HepG2 (cell line): ENCODE results near the gene MYD88. TPM values are rescaled to one million over a fixed set of nuclear protein-coding genes. Genes with fewer than 3 reads are reported as not detected.

Experiments
- ATF7-NPFF ChIP-seq: sonication (generic); formaldehyde crosslinking; IDR thresholded peaks from 2 replicates; pipeline ENCODE4 v1.8.1; 2023; ENCODE audit warnings: mild to moderate bottlenecking, low read depth, missing genetic modification reagents, moderate library complexity
- FOXC1 ChIP-seq: sonication (generic); formaldehyde crosslinking; IDR thresholded peaks from 2 replicates; pipeline ENCODE4 v1.8.0; 2022; ENCODE audit warnings: mild to moderate bottlenecking, missing genetic modification reagents, borderline replicate concordance
- HNRNPH1 ChIP-seq: fragments of 200-400 bp; formaldehyde crosslinking; optimal IDR thresholded peaks from 2 replicates; pipeline ENCODE3; 2017; ENCODE audit warnings: mild to moderate bottlenecking, low read depth, low read length
- ISX ChIP-seq: sonication (generic); formaldehyde crosslinking; conservative IDR thresholded peaks from 2 replicates; pipeline ENCODE4 v1.5.0; 2020; ENCODE audit warnings: missing genetic modification reagents
- MAFF ChIP-seq: IDR thresholded peaks from 2 replicates; pipeline ENCODE4 v1.6.1; 2011; ENCODE audit warnings: low read depth, low read length, improper control_type of control experiment
- MTF2 ChIP-seq: sonication (generic); formaldehyde crosslinking; IDR thresholded peaks from 2 replicates; pipeline ENCODE4 v1.5.0; 2020; ENCODE audit warnings: missing genetic modification reagents, borderline replicate concordance
- NR2C2 ChIP-seq: sonication (generic); formaldehyde crosslinking; IDR thresholded peaks from 2 replicates; pipeline ENCODE4 v1.4.0; 2020; ENCODE audit warnings: missing genetic modification reagents, mild to moderate bottlenecking, moderate library complexity, borderline replicate concordance
- SCMH1 ChIP-seq: sonication (generic); formaldehyde crosslinking; IDR thresholded peaks from 2 replicates; pipeline ENCODE4 v1.9.0; 2021; ENCODE audit warnings: missing genetic modification reagents, mild to moderate bottlenecking, borderline replicate concordance
- ZNF343 ChIP-seq: sonication (generic); formaldehyde crosslinking; IDR thresholded peaks from 2 replicates; pipeline ENCODE4 v1.4.0; 2020; ENCODE audit warnings: mild to moderate bottlenecking, missing genetic modification reagents
- ZNF75D ChIP-seq: sonication (generic); formaldehyde crosslinking; IDR thresholded peaks from 2 replicates; pipeline ENCODE4 v1.8.1; 2023; ENCODE audit warnings: missing genetic modification reagents, mild to moderate bottlenecking, borderline replicate concordance
- ZSCAN30 ChIP-seq: sonication (generic); formaldehyde crosslinking; IDR thresholded peaks from 2 replicates; pipeline ENCODE4 v1.5.0; 2020; ENCODE audit warnings: mild to moderate bottlenecking, missing genetic modification reagents
- polyA plus RNA-seq, 8 experiments: library from polyadenylated mRNA; depleted of rRNA in 3 of 8; stranded (reverse) in 7 of 8; unstranded in 1 of 8; fragments of >200 nt; fragmentation: Illumina TruSeq in 4 of 8; extraction: Trizol in 4 of 8; gene quantifications; 2 replicates each; pipeline versions ENCODE4 v1.2.1 to v1.2.3, GENCODE V29; 2011 to 2016; ENCODE audit warnings: low read depth in 4 of 8, missing spikeins in 1 of 8, mixed read lengths in 1 of 8; ENCODE audit not compliant: insufficient read depth in 1 of 8
- total RNA-seq, 5 experiments: library from RNA; depleted of rRNA; stranded (reverse); fragments of >200 nt; fragmentation: Illumina TruSeq; extraction: Trizol; gene quantifications; 2 replicates each; pipeline ENCODE4 v1.2.3, GENCODE V29; 2016; ENCODE audit warnings: low read depth in 1 of 5
- TF ChIP-seq, protein P1 (sequence below): sonication (generic); formaldehyde crosslinking; IDR thresholded peaks from 2 replicates; pipeline ENCODE4 v1.4.0; 2020; ENCODE audit warnings: missing genetic modification reagents
- TF ChIP-seq, protein P2 (sequence below): sonication (generic); formaldehyde crosslinking; IDR thresholded peaks from 2 replicates; pipeline ENCODE4 v1.4.0; 2020; ENCODE audit warnings: missing genetic modification reagents, borderline replicate concordance
- TF ChIP-seq, protein P3 (sequence below): IDR thresholded peaks from 2 replicates; pipeline ENCODE4 v1.6.1; 2016; ENCODE audit warnings: missing biosample characterization, missing genetic modification reagents, low read depth
- TF ChIP-seq, protein P4 (sequence below): sonication (generic); formaldehyde crosslinking; IDR thresholded peaks from 2 replicates; pipeline ENCODE4 v1.4.0; 2020; ENCODE audit warnings: missing genetic modification reagents; ENCODE audit errors: not compliant biosample characterization
- TF ChIP-seq, protein P5 (sequence below): sonication (generic); formaldehyde crosslinking; IDR thresholded peaks from 2 replicates; pipeline ENCODE4 v1.5.0; 2020; ENCODE audit warnings: missing genetic modification reagents

Gene MYD88
- total and polyA plus RNA-seq, 2 of the 13 experiments (the other 11 are each of a cell fraction or from before 2014, with no cell fraction given) = 7.6 to 32.7 TPM

DNA sequence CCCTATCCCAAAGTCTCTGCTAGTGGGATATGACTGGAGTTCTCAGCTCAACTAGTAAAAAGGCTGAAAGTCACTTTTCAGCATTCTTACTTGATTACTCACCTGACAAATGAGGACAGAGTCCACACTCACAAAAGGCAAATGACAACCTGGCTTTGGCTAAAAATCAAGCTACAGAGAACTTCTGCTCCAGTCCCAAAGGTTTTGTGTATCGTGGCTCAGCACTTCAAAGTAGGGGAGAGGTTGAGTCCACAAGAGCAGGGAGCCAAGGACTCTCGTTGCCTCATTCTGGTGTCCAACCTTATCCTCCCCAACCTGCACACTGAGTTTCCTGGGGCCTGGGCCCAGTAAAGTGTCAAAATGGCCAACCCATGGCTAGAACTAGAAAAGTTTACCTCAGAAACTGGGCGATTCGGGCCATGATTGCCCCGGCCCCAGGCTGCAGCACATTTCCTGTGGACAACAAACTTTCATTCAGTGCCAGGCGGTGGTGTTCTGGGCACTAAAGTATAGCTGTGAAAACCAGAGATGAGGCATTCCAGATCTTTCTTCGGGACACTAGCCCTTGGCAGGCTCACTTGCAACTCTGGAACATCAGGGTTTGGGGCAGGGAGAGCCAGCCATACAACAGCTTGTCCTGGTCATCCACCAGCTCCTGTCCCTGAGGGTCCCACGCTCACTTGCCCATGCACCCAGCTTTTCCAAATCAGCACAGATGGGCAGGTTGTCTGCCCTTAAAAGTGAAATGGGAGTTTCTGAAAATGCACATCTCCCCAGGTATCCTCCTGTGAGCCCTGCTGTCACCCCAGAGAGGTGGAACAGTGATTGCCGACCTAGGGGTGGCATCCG lies 4.7 kb upstream of the MYD88 start (continued):
- TF ChIP-seq NR2C2 (CRISPR knock-in tag) (peak; percentile 77), ISX (CRISPR knock-in tag) (no peak), HNRNPH1 (no peak), ATF7-NPFF (CRISPR knock-in tag) (0 out of 2 replicates have a peak, but pooled peaks have one; percentile 15), ZNF343 (CRISPR knock-in tag) (no peak), SCMH1 (CRISPR knock-in tag) (no peak), MTF2 (CRISPR knock-in tag) (no peak), MAFF (peak; percentile 40), ZSCAN30 (CRISPR knock-in tag) (no peak), FOXC1 (no peak; the same call in 1 of the 2 replicates), ZNF75D (CRISPR knock-in tag) (no peak)
- TF ChIP-seq, protein P1, sequence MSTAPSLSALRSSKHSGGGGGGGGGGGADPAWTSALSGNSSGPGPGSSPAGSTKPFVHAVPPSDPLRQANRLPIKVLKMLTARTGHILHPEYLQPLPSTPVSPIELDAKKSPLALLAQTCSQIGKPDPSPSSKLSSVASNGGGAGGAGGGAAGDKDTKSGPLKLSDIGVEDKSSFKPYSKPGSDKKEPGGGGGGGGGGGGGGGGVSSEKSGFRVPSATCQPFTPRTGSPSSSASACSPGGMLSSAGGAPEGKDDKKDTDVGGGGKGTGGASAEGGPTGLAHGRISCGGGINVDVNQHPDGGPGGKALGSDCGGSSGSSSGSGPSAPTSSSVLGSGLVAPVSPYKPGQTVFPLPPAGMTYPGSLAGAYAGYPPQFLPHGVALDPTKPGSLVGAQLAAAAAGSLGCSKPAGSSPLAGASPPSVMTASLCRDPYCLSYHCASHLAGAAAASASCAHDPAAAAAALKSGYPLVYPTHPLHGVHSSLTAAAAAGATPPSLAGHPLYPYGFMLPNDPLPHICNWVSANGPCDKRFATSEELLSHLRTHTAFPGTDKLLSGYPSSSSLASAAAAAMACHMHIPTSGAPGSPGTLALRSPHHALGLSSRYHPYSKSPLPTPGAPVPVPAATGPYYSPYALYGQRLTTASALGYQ (CRISPR knock-in tag) = peak; percentile 82; the same call in 1 of the 2 replicates
- TF ChIP-seq, protein P2, sequence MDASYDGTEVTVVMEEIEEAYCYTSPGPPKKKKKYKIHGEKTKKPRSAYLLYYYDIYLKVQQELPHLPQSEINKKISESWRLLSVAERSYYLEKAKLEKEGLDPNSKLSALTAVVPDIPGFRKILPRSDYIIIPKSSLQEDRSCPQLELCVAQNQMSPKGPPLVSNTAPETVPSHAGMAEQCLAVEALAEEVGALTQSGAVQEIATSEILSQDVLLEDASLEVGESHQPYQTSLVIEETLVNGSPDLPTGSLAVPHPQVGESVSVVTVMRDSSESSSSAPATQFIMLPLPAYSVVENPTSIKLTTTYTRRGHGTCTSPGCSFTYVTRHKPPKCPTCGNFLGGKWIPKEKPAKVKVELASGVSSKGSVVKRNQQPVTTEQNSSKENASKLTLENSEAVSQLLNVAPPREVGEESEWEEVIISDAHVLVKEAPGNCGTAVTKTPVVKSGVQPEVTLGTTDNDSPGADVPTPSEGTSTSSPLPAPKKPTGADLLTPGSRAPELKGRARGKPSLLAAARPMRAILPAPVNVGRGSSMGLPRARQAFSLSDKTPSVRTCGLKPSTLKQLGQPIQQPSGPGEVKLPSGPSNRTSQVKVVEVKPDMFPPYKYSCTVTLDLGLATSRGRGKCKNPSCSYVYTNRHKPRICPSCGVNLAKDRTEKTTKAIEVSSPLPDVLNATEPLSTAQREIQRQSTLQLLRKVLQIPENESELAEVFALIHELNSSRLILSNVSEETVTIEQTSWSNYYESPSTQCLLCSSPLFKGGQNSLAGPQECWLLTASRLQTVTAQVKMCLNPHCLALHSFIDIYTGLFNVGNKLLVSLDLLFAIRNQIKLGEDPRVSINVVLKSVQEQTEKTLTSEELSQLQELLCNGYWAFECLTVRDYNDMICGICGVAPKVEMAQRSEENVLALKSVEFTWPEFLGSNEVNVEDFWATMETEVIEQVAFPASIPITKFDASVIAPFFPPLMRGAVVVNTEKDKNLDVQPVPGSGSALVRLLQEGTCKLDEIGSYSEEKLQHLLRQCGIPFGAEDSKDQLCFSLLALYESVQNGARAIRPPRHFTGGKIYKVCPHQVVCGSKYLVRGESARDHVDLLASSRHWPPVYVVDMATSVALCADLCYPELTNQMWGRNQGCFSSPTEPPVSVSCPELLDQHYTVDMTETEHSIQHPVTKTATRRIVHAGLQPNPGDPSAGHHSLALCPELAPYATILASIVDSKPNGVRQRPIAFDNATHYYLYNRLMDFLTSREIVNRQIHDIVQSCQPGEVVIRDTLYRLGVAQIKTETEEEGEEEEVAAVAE (CRISPR knock-in tag) = peak; percentile 83
- TF ChIP-seq, protein P3, sequence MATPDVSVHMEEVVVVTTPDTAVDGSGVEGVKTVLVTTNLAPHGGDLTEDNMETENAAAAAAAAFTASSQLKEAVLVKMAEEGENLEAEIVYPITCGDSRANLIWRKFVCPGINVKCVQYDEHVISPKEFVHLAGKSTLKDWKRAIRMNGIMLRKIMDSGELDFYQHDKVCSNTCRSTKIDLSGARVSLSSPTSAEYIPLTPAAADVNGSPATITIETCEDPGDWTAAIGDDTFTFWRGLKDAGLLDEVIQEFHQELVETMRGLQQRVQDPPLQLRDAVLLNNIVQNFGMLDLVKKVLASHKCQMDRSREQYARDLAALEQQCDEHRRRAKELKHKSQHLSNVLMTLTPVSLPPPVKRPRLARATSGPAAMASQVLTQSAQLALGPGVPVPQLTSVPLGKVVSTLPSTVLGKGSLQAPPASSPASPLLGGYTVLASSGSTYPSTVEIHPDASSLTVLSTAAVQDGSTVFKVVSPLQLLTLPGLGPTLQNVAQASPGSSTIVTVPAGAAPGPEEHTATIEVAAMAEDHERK (CRISPR knock-in tag) = 0 out of 2 replicates have a peak, but pooled peaks have one; percentile 40
- TF ChIP-seq, protein P4, sequence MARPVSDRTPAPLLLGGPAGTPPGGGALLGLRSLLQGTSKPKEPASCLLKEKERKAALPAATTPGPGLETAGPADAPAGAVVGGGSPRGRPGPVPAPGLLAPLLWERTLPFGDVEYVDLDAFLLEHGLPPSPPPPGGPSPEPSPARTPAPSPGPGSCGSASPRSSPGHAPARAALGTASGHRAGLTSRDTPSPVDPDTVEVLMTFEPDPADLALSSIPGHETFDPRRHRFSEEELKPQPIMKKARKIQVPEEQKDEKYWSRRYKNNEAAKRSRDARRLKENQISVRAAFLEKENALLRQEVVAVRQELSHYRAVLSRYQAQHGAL (CRISPR knock-in tag) = no peak
- TF ChIP-seq, protein P5, sequence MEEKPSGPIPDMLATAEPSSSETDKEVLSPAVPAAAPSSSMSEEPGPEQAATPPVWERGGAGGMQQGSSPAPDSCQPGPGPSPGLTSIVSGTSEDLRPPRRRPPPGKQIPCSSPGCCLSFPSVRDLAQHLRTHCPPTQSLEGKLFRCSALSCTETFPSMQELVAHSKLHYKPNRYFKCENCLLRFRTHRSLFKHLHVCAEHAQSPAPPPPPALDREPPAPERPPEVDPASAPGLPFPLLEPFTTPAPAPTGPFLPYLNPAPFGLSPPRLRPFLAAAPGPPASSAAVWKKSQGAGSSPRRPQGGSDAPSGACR (CRISPR knock-in tag) = peak; percentile 64; the same call in 1 of the 2 replicates
